K562 (cell line): ENCODE results near the gene PAFAH1B1. TPM values are rescaled to one million over a fixed set of nuclear protein-coding genes. Genes with fewer than 3 reads are reported as not detected.

Source experiments
- AFF1 ChIP-seq, 2 experiments: fragments of 450-650 bp; IDR thresholded peaks; 2 replicates each; pipeline ENCODE4 v1.6.1; 2018; ENCODE audit warnings: mild to moderate bottlenecking in 2 of 2, low read depth in 1 of 2; ENCODE audit not compliant: partially characterized antibody in 2 of 2
- CBX5 ChIP-seq: IDR thresholded peaks from 2 replicates; pipeline ENCODE4 v1.6.1; 2014; ENCODE audit warnings: low read depth, borderline replicate concordance
- CREB5 ChIP-seq: fragments of 250-450 bp; sonication (Bioruptor Pico); IDR thresholded peaks from 2 replicates; pipeline ENCODE4 v1.5.0; 2020; ENCODE audit warnings: mild to moderate bottlenecking
- CREBBP ChIP-seq: IDR thresholded peaks from one replicate; pipeline ENCODE4 v1.6.1; 2012; ENCODE audit warnings: low read depth, mild to moderate bottlenecking, control low read depth, inconsistent platforms, low read length
- DMBX1 ChIP-seq: fragments of 250-450 bp; sonication (Bioruptor Pico); IDR thresholded peaks from 2 replicates; pipeline ENCODE4 v1.8.0; 2022; ENCODE audit warnings: inconsistent platforms, mild to moderate bottlenecking, moderate library complexity, borderline replicate concordance
- E2F3 ChIP-seq: fragments of 250-450 bp; sonication (Bioruptor Pico); IDR thresholded peaks from 2 replicates; pipeline ENCODE4 v1.4.0; 2020; ENCODE audit warnings: mild to moderate bottlenecking
- E2F4 ChIP-seq: sonication (generic); formaldehyde crosslinking; IDR thresholded peaks from 2 replicates; pipeline ENCODE4 v1.8.0; 2022; ENCODE audit warnings: mild to moderate bottlenecking, low read depth, missing genetic modification reagents
- MXI1 ChIP-seq: IDR thresholded peaks from 2 replicates; pipeline ENCODE4 v1.6.1; 2011; ENCODE audit warnings: low read depth, mild to moderate bottlenecking, improper control_type of control experiment, low read length
- NR1H2 ChIP-seq: sonication (generic); formaldehyde crosslinking; IDR thresholded peaks from 2 replicates; pipeline ENCODE4 v1.4.0; 2020; ENCODE audit warnings: mild to moderate bottlenecking, missing genetic modification reagents
- NR2C2 ChIP-seq, 2 experiments: fragments of 200-800 bp in 1 of 2; sonication (Bioruptor generic) in 1 of 2; sonication (generic) in 1 of 2; formaldehyde crosslinking in 1 of 2; IDR thresholded peaks; 2 replicates each; pipeline versions ENCODE4 v1.6.1 to v1.8.0; 2016 to 2022; ENCODE audit warnings: mild to moderate bottlenecking in 1 of 2, missing compliant biosample characterization in 1 of 2, missing genetic modification characterization in 1 of 2, missing genetic modification reagents in 1 of 2
- POLR2G ChIP-seq: fragments of 200-400 bp; formaldehyde crosslinking; IDR thresholded peaks from 2 replicates; pipeline ENCODE4 v1.6.1; 2017; ENCODE audit warnings: low read depth, mild to moderate bottlenecking, antibody characterized with exemption, low read length, moderate library complexity
- PTRF ChIP-seq: fragments of 450-650 bp; IDR thresholded peaks from 2 replicates; pipeline ENCODE4 v1.6.1; 2016; ENCODE audit warnings: mild to moderate bottlenecking, missing genetic modification characterization, missing compliant biosample characterization
- RBM25 ChIP-seq: fragments of 200-400 bp; formaldehyde crosslinking; IDR thresholded peaks from 2 replicates; pipeline ENCODE4 v1.6.1; 2018; ENCODE audit warnings: low read length, low read depth, moderate library complexity; ENCODE audit not compliant: severe bottlenecking
- RNF219 ChIP-seq: fragments of 250-450 bp; sonication (Bioruptor Pico); IDR thresholded peaks from 2 replicates; pipeline ENCODE4 v1.5.0; 2022; ENCODE audit warnings: mild to moderate bottlenecking
- SP2 ChIP-seq: IDR thresholded peaks from 2 replicates; pipeline ENCODE4 v1.6.1; 2011; ENCODE audit warnings: mild to moderate bottlenecking, low read depth, low read length, moderate library complexity; ENCODE audit not compliant: poor library complexity, severe bottlenecking; ENCODE audit errors: extremely low read depth
- TAL1 ChIP-seq: fragments of 450-650 bp; IDR thresholded peaks from 2 replicates; pipeline ENCODE4 v1.6.1; 2016; ENCODE audit warnings: mild to moderate bottlenecking
- ZBTB1 ChIP-seq: sonication (generic); formaldehyde crosslinking; IDR thresholded peaks from 2 replicates; pipeline ENCODE4 v1.8.1; 2023; ENCODE audit warnings: missing genetic modification reagents, low read depth, mild to moderate bottlenecking, borderline replicate concordance
- ZNF197 ChIP-seq: fragments of 200-800 bp; sonication (Bioruptor generic); IDR thresholded peaks from 2 replicates; pipeline ENCODE4 v1.6.1; 2016; ENCODE audit warnings: low read depth, missing genetic modification characterization, missing compliant biosample characterization
- polyA plus RNA-seq, 8 experiments: library from polyadenylated mRNA; depleted of rRNA in 4 of 8; stranded (reverse) in 5 of 8; unstranded in 3 of 8; fragments of >200 nt; fragmentation: Nextera tagmentation in 2 of 8; fragmentation: Illumina TruSeq in 1 of 8; extraction: Ambion mirVana in 2 of 8; extraction: Trizol in 1 of 8; gene quantifications; 2 replicates each; pipeline versions ENCODE4 v1.2.1 to v1.2.3, GENCODE V29; 2011 to 2014; ENCODE audit warnings: inconsistent platforms in 1 of 8, missing spikeins in 1 of 8
- total RNA-seq, 7 experiments: library from RNA; depleted of rRNA in 6 of 7; stranded (reverse); fragments of >200 nt in 6 of 7; fragmentation: Illumina TruSeq in 2 of 7; extraction: Trizol in 2 of 7; gene quantifications; 2 replicates each; pipeline versions ENCODE4 v1.2.1 to v1.2.3, GENCODE V29; 2011 to 2021; ENCODE audit warnings: low replicate concordance in 1 of 7

Gene PAFAH1B1
- total and polyA plus RNA-seq, 9 of the 15 experiments (the other 6 are each of a cell fraction or from before 2014, with no cell fraction given): 23.3 to 66.4 (median 40.2) TPM

GRCh38 chr17:2711608-2712299 lies 118.3 kb downstream of the PAFAH1B1 start, which contains the start of gene CLUH (continued):
- TF ChIP-seq AFF1 (IDR thresholded peaks at IDR 0.05; ENCODE audit: low read depth in 1 of 2, partially characterized antibody in 2 of 2) (no peak), CBX5 (no peak), E2F4 (CRISPR knock-in tag) (peak; percentile 63; the same call in 1 of the 2 replicates), SP2 (no peak), CREB5 (CRISPR knock-in tag) (no peak), ZBTB1 (no peak), PTRF (tag) (no peak), RNF219 (no peak), ZNF197 (CRISPR knock-in tag) (no peak), NR1H2 (CRISPR knock-in tag) (0 out of 2 replicates have a peak, but pooled peaks have one; percentile 47), NR2C2 (CRISPR knock-in tag; IDR thresholded peaks at IDR 0.05) (peak; percentile 98), NR2C2 (tag; IDR thresholded peaks at IDR 0.05) (peak; percentile 99), RBM25 (no peak), DMBX1 (CRISPR knock-in tag) (no peak), MXI1 (peak; percentile 89), POLR2G (peak; percentile 85), CREBBP (no peak), TAL1 (no peak), E2F3 (CRISPR knock-in tag) (peak; percentile 67; the same call in 1 of the 2 replicates)
